Neural crest cell (in vitro differentiated cells): ENCODE measurements around the gene TTC7B. TPM values are rescaled to one million over a fixed set of nuclear protein-coding genes. Genes with fewer than 3 reads are reported as not detected.

Experiments
- DNase-seq: peaks from one replicate; pipeline ENCODE4 v3.0.0; 2021; ENCODE audit warnings: low read depth, mixed read lengths, low spot score
- H3K27ac Mint-ChIP-seq: one replicate; pipeline ENCODE4 v1.8.0; 2021; ENCODE audit warnings: mild to moderate bottlenecking, mixed read lengths; ENCODE audit not compliant: unreplicated experiment
- H3K27me3 Mint-ChIP-seq: 2 replicates; pipeline ENCODE4 v1.8.0; 2021; ENCODE audit warnings: low read depth, mild to moderate bottlenecking, mixed read lengths
- H3K36me3 Mint-ChIP-seq: 2 replicates; pipeline ENCODE4 v1.8.0; 2021; ENCODE audit warnings: low read depth, mild to moderate bottlenecking, mixed read lengths
- H3K4me1 Mint-ChIP-seq: 2 replicates; pipeline ENCODE4 v1.8.0; 2021; ENCODE audit warnings: mixed read lengths
- H3K4me3 Mint-ChIP-seq: one replicate; pipeline ENCODE4 v1.8.0; 2021; ENCODE audit warnings: mild to moderate bottlenecking, mixed read lengths
- H3K9me3 Mint-ChIP-seq: 2 replicates; pipeline ENCODE4 v1.8.0; 2021; ENCODE audit warnings: mixed read lengths
- CTCF ChIP-seq: fragments of 200-600 bp; sonication (generic); conservative IDR thresholded peaks from 2 replicates; pipeline ENCODE4 v1.5.0; 2021; ENCODE audit warnings: antibody characterized with exemption, mild to moderate bottlenecking
- total RNA-seq: library from RNA; stranded (reverse); gene quantifications from 2 replicates; pipeline ENCODE4 v1.2.1, GENCODE V29; 2021

TTC7B gene
- total RNA-seq, 1 donor from 2014 or later, result 56.4 TPM

GRCh38 chr14:90630171-90630806 lies 185.9 kb downstream of the TTC7B start:
- H3K27me3 Mint-ChIP-seq, result no peaks in the 10 kb centered on the region
- peaks cover 20% of the 10 kb centered on the region for H3K4me1 Mint-ChIP-seq
- H3K27ac Mint-ChIP-seq, result peak overlapping the region; percentile 89
- TF ChIP-seq CTCF, result no peak
- DNase-seq, result no peak
- H3K4me3 Mint-ChIP-seq, result no peak overlapping the region
- no peaks in the 10 kb centered on the region for H3K9me3 Mint-ChIP-seq
- H3K36me3 Mint-ChIP-seq, result peaks cover 7% of the 10 kb centered on the region

- Mint-ChIP-seq H3K27me3 (no peaks in the 10 kb centered on the region), H3K36me3 (peaks cover 5% of the 10 kb centered on the region), H3K4me1 (peaks cover 27% of the 10 kb centered on the region), H3K27ac (no peak overlapping the region), H3K9me3 (no peaks in the 10 kb centered on the region), H3K4me3 (no peak overlapping the region)
- no peak for DNase-seq
- TF ChIP-seq CTCF, result no peak
These were observed 186.8 kb downstream of the TTC7B start for GRCh38 chr14:90629471-90629870.

- Mint-ChIP-seq H3K36me3 (peaks cover 4% of the 10 kb centered on the region), H3K27me3 (no peaks in the 10 kb centered on the region), H3K4me1 (peaks cover 32% of the 10 kb centered on the region), H3K27ac (no peak overlapping the region), H3K4me3 (no peak overlapping the region), H3K9me3 (no peaks in the 10 kb centered on the region)
- no peak for TF ChIP-seq CTCF
- DNase-seq, result no peak
These were observed 187.4 kb downstream of the TTC7B start for GRCh38 chr14:90628825-90629224.

GRCh38 chr14:90627478-90627877 lies 188.8 kb downstream of the TTC7B start:
- DNase-seq, result no peak
- peaks cover 42% of the 10 kb centered on the region for H3K4me1 Mint-ChIP-seq
- H3K27ac Mint-ChIP-seq, result no peak overlapping the region
- H3K36me3 Mint-ChIP-seq, result peaks cover 9% of the 10 kb centered on the region
- no peak for TF ChIP-seq CTCF
- no peak overlapping the region for H3K4me3 Mint-ChIP-seq
- H3K27me3 Mint-ChIP-seq, result no peaks in the 10 kb centered on the region
- peaks cover 4% of the 10 kb centered on the region for H3K9me3 Mint-ChIP-seq

- no peak overlapping the region for H3K27ac Mint-ChIP-seq
These were observed 189.7 kb downstream of the TTC7B start for GRCh38 chr14:90626550-90626949.

More at GRCh38 chr14:90626550-90626949, 189.7 kb downstream of the TTC7B start:
- Mint-ChIP-seq H3K4me1 (peaks cover 35% of the 10 kb centered on the region), H3K4me3 (no peak overlapping the region), H3K36me3 (peaks cover 9% of the 10 kb centered on the region), H3K9me3 (peaks cover 4% of the 10 kb centered on the region), H3K27me3 (no peaks in the 10 kb centered on the region)
- DNase-seq, result no peak
- no peak for TF ChIP-seq CTCF
